ENCODE data around the gene CDH4.

- TF ChIP-seq CTCF (IDR thresholded peaks at IDR 0.05), result no peak
- TF ChIP-seq POLR2A (IDR thresholded peaks at IDR 0.05), result no peak
- TF ChIP-seq EP300 (IDR thresholded peaks at IDR 0.05; ENCODE audit: low read depth), result no peak
- TF ChIP-seq POLR2AphosphoS5 (IDR thresholded peaks at IDR 0.05), result no peak
Measured at GRCh38 chr20:61835791-61836350, 583.8 kb downstream of the CDH4 start.
